Astrocyte (in vitro differentiated cells and primary cell): ENCODE results near the gene MAMLD1. TPM values are rescaled to one million over a fixed set of nuclear protein-coding genes. Genes with fewer than 3 reads are reported as not detected.

Source experiments
- DNase-seq: peaks from one replicate; pipeline ENCODE4 v3.0.0-alpha.2; 2010; ENCODE audit warnings: low read depth
- FAIRE-seq: peaks from 2 replicates; lab custom pipeline; 2011; peaks lifted over from hg19 to GRCh38; lab: Jason Lieb, UNC
- H2AFZ ChIP-seq: 2 replicates; pipeline ENCODE4 v1.6.0; 2012; ENCODE audit warnings: low read depth, low read length, inconsistent platforms
- H3K27ac ChIP-seq: 2 replicates; pipeline ENCODE4 v1.5.1; 2011; ENCODE audit warnings: low read depth, low read length, inconsistent platforms
- H3K27me3 ChIP-seq: 2 replicates; pipeline ENCODE4 v1.6.0; 2011; ENCODE audit warnings: low read length, inconsistent platforms; ENCODE audit not compliant: insufficient read depth
- H3K36me3 ChIP-seq: 2 replicates; pipeline ENCODE4 v1.5.1; 2011; ENCODE audit warnings: low read length, inconsistent platforms; ENCODE audit not compliant: insufficient read depth
- H3K4me1 ChIP-seq: 2 replicates; pipeline ENCODE4 v1.5.1; 2011; ENCODE audit warnings: low read length, inconsistent platforms; ENCODE audit not compliant: insufficient read depth
- H3K4me2 ChIP-seq: 2 replicates; pipeline ENCODE4 v1.6.0; 2012; ENCODE audit warnings: low read length, inconsistent platforms
- H3K4me3 ChIP-seq: 2 replicates; pipeline ENCODE4 v1.5.1; 2011; ENCODE audit warnings: low read depth, mild to moderate bottlenecking, low read length, inconsistent platforms; ENCODE audit not compliant: insufficient read depth
- H3K79me2 ChIP-seq: 2 replicates; pipeline ENCODE4 v1.6.0; 2012; ENCODE audit warnings: mild to moderate bottlenecking, low read length, inconsistent platforms; ENCODE audit not compliant: insufficient read depth
- H3K9ac ChIP-seq: 2 replicates; pipeline ENCODE4 v1.6.0; 2012; ENCODE audit warnings: mild to moderate bottlenecking, low read length, inconsistent platforms
- H3K9me3 ChIP-seq: 2 replicates; pipeline ENCODE4 v1.5.1; 2012; ENCODE audit warnings: low read depth, mild to moderate bottlenecking, low read length, inconsistent platforms; ENCODE audit not compliant: insufficient read depth
- H4K20me1 ChIP-seq: 2 replicates; pipeline ENCODE4 v1.6.0; 2012; ENCODE audit warnings: low read length, inconsistent platforms; ENCODE audit not compliant: insufficient read depth
- H3K27ac Mint-ChIP-seq: one replicate; pipeline ENCODE4 v1.8.0; 2021; ENCODE audit warnings: mild to moderate bottlenecking, mixed read lengths; ENCODE audit not compliant: unreplicated experiment
- H3K27me3 Mint-ChIP-seq: one replicate; pipeline ENCODE4 v1.8.0; 2021; ENCODE audit warnings: low read depth, mixed read lengths; ENCODE audit not compliant: unreplicated experiment
- H3K36me3 Mint-ChIP-seq: one replicate; pipeline ENCODE4 v1.8.0; 2021; ENCODE audit warnings: low read depth, mixed read lengths; ENCODE audit not compliant: unreplicated experiment
- H3K4me1 Mint-ChIP-seq: one replicate; pipeline ENCODE4 v1.8.0; 2021; ENCODE audit warnings: low read depth, mixed read lengths; ENCODE audit not compliant: unreplicated experiment
- H3K4me3 Mint-ChIP-seq: one replicate; pipeline ENCODE4 v1.8.0; 2021; ENCODE audit warnings: mild to moderate bottlenecking, moderate library complexity, mixed read lengths; ENCODE audit not compliant: unreplicated experiment
- H3K9me3 Mint-ChIP-seq: one replicate; pipeline ENCODE4 v1.8.0; 2021; ENCODE audit warnings: mild to moderate bottlenecking, mixed read lengths; ENCODE audit not compliant: unreplicated experiment
- EZH2 ChIP-seq: IDR thresholded peaks from 2 replicates; pipeline ENCODE4 v1.6.1; 2012; ENCODE audit warnings: mild to moderate bottlenecking, low read length, inconsistent platforms; ENCODE audit not compliant: insufficient read depth
- total RNA-seq: library from RNA; stranded (reverse); gene quantifications from 2 replicates; pipeline ENCODE4 v1.2.1, GENCODE V29; 2021
- TF ChIP-seq, protein P1 (sequence below): IDR thresholded peaks from 2 replicates; pipeline ENCODE4 v1.5.1; 2011; ENCODE audit warnings: low read depth, mild to moderate bottlenecking, inconsistent platforms, low read length, moderate library complexity; ENCODE audit not compliant: insufficient read depth

Gene MAMLD1
- total RNA-seq, 1 donor from 2014 or later, result 6.6 TPM

DNA sequence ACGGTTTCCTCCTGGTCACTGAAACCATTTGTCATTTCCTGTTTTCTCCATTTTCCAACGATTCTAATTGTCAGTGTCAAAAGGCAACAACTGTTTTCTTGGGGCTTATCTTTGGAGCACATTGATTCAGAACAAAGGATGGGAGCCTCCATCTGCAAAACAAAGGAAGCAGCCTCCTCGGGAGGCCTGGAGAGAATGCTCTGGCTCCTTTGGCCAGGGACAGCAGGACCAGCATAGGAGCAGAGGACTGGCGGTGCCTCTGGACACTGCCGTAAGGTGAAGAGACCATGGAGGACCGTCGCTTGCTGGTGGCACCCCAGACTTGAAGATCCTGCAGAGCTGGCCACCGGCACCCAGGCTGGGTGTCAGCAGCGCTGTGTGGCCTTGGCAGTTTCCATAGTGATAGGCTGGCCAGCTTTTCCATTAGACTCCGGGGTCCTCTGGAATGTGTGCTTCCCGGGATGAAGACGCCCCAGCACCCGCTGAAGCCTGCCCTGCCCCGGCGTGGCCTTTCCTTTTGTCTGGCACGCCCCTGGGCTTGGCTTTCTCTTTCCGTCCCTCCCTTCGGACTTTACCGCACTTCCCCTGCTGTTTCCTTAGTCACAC lies 144.2 kb downstream of the MAMLD1 start:
- Histone ChIP-seq H3K4me2 (peak overlapping the region; percentile 57), H4K20me1 (no peaks in the 10 kb centered on the region), H3K9ac (no peak overlapping the region), H3K79me2 (no peaks in the 10 kb centered on the region), H3K9me3 (no peaks in the 10 kb centered on the region), H3K27me3 (no peaks in the 10 kb centered on the region), H3K4me3 (no peak overlapping the region), H2AFZ (peak overlapping the region; percentile 47), H3K4me1 (peaks cover 33% of the 10 kb centered on the region), H3K27ac (no peak overlapping the region), H3K36me3 (no peaks in the 10 kb centered on the region)
- TF ChIP-seq, protein P1, sequence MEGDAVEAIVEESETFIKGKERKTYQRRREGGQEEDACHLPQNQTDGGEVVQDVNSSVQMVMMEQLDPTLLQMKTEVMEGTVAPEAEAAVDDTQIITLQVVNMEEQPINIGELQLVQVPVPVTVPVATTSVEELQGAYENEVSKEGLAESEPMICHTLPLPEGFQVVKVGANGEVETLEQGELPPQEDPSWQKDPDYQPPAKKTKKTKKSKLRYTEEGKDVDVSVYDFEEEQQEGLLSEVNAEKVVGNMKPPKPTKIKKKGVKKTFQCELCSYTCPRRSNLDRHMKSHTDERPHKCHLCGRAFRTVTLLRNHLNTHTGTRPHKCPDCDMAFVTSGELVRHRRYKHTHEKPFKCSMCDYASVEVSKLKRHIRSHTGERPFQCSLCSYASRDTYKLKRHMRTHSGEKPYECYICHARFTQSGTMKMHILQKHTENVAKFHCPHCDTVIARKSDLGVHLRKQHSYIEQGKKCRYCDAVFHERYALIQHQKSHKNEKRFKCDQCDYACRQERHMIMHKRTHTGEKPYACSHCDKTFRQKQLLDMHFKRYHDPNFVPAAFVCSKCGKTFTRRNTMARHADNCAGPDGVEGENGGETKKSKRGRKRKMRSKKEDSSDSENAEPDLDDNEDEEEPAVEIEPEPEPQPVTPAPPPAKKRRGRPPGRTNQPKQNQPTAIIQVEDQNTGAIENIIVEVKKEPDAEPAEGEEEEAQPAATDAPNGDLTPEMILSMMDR, result no peak
- no peak for TF ChIP-seq EZH2
- Mint-ChIP-seq H3K4me1 (peaks cover 6% of the 10 kb centered on the region), H3K4me3 (no peak overlapping the region), H3K27me3 (no peaks in the 10 kb centered on the region), H3K27ac (no peak overlapping the region), H3K9me3 (no peaks in the 10 kb centered on the region), H3K36me3 (no peaks in the 10 kb centered on the region)
- no peak for DNase-seq
- FAIRE-seq, result no peak

DNA sequence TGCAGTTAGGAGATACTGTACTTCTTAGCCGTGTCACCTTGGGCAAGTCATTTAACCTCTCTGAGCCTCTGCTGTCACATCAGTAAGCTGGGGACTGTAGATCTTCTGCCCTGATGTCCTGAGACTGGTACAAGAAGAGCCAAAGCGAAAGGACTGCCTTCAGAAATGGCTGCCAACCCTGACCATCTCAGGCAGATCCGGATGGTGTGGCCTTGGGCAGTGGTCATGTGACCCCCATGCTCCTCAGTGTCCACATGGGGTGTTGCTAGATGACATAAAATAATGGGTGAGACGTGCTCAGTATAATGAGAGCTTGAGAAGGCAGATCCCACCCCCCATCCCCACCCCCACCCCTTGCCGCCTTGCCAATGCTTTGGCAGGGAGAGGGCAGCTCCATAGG lies 144.9 kb downstream of the MAMLD1 start:
- no peak overlapping the region for H2AFZ ChIP-seq
- H4K20me1 ChIP-seq, result no peaks in the 10 kb centered on the region
- peaks cover 33% of the 10 kb centered on the region for H3K4me1 ChIP-seq
- H3K9me3 ChIP-seq, result no peaks in the 10 kb centered on the region
- no peak for TF ChIP-seq EZH2
- TF ChIP-seq, protein P1, result no peak
- Mint-ChIP-seq H3K4me3 (no peak overlapping the region), H3K9me3 (no peaks in the 10 kb centered on the region), H3K27me3 (no peaks in the 10 kb centered on the region), H3K27ac (no peak overlapping the region), H3K36me3 (no peaks in the 10 kb centered on the region), H3K4me1 (peaks cover 6% of the 10 kb centered on the region)
- no peaks in the 10 kb centered on the region for H3K36me3 ChIP-seq
- H3K4me3 ChIP-seq, result no peak overlapping the region
- H3K4me2 ChIP-seq, result peak overlapping the region; percentile 57
- H3K27ac ChIP-seq, result no peak overlapping the region
- FAIRE-seq, result no peak
- H3K79me2 ChIP-seq, result no peaks in the 10 kb centered on the region
- no peak overlapping the region for H3K9ac ChIP-seq
- H3K27me3 ChIP-seq, result no peaks in the 10 kb centered on the region
- DNase-seq, result no peak
